ENCODE measurements around the gene B4GAT1.
"Not testable (repeated sequence)": the region's sequence is repeated elsewhere in the genome, so short reads cannot be mapped to it uniquely, and the experiment has no call there.

B4GAT1 gene

DNA sequence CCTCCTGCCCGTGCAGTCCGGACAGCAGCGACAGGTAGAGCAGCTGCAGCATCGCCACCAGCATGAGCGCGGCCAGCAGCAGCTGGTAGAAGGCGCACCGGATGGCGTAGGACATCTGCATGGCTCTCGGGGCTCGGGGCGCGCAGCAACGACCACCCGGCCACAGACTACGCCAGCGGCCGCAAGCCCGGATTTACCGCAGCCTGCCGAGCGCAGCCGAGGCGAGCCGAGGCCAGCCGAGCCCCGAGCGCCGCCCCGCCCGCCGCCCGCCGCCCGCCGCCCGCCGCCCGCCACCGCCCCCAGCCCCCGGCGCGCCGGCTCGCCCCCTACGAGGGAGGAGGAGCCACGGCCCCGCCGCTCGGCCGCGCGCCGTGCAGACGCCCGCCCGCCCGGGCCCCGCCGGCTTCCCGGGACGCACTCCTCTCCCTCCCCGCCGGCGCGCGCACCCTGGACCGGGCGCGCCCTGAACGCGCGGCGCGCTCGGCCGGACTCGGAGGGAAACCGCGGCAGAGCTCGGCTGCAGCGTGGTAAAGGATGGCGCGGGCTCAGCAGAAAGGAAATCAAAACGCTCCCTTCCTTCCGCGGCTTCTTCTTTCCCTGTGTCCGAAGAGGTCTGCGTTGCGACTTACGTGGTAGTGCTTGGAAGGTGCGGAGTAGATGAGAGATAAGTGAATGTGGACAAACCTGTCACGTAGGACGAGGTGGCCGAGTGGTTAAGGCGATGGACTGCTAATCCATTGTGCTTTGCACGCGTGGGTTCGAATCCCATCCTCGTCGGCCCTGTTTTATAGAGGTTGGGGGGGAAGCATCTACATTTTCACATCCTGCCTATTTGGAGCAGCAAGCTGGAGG lies at the start of gene B4GAT1:
Gene B4GAT1 (minus strand): TSS at position 205 of the 852 bp plus-strand sequence. CDS start 84 bp downstream, at position 121.
- Mint-ChIP-seq H3K9me3 (no peaks in the 10 kb centered on the region), H3K4me3 (peak within 1 kb of the TSS; percentile 97), H3K27me3 (peaks cover 3% of the 10 kb centered on the region), H3K4me1 (ENCODE audit: low read depth) (peaks cover 52% of the 10 kb centered on the region), H3K27ac (peak within 1 kb of the TSS; percentile 99), H3K36me3 (ENCODE audit: low read depth) (peaks cover 23% of the 10 kb centered on the region)
- DNase-seq, result peak; percentile 92

DNA sequence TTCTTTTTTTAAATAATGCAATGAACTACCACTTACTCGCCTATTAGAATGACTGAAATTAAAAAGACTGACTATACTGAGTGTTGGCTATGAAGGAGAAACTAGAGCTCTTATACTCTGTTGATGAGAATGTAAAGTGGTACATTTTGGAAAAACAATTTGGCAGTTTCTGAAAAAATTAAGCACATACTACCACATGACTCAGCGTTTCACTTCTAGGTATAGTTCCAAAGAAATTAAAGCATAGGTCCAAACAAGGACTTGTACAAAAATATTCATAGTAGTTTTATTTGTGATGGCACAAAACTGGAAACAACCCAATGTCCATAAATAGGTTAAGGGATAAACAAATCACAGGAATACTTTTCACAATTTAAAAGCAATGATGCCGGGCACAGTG lies 46.5 kb upstream of the B4GAT1 start:
- no peaks in the 10 kb centered on the region for H3K4me1 Mint-ChIP-seq (ENCODE audit: low read depth)
- no peak overlapping the region for H3K4me3 Mint-ChIP-seq
- H3K27me3 Mint-ChIP-seq, result peaks cover 5% of the 10 kb centered on the region
- H3K9me3 Mint-ChIP-seq, result no peaks in the 10 kb centered on the region
- no peaks in the 10 kb centered on the region for H3K36me3 Mint-ChIP-seq (ENCODE audit: low read depth)
- no peak overlapping the region for H3K27ac Mint-ChIP-seq
- DNase-seq, result no peak

DNA sequence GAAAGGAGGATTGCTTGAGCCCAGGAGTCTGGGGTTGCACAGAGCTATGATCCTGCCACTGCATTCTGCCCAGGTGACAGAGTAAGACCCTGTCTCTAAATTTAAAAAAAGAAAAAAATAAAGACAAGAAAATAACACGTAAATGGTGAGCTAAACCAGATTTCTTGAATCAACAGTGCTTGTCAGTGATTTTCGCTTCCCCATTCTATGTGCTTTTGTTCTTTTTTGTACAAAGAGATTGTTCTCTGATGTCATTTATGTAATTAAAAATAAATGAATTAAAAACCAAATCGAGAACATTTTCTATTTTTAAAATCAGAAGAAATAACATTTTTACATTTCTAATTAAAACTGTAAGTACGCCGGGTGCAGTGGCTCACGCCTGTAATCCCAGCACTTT lies 43.9 kb upstream of the B4GAT1 start:
- Mint-ChIP-seq H3K27ac (no peak overlapping the region), H3K4me1 (ENCODE audit: low read depth) (peaks cover 3% of the 10 kb centered on the region), H3K27me3 (peaks cover 3% of the 10 kb centered on the region), H3K36me3 (ENCODE audit: low read depth) (no peaks in the 10 kb centered on the region), H3K4me3 (no peak overlapping the region), H3K9me3 (no peaks in the 10 kb centered on the region)
- DNase-seq, result no peak

DNA sequence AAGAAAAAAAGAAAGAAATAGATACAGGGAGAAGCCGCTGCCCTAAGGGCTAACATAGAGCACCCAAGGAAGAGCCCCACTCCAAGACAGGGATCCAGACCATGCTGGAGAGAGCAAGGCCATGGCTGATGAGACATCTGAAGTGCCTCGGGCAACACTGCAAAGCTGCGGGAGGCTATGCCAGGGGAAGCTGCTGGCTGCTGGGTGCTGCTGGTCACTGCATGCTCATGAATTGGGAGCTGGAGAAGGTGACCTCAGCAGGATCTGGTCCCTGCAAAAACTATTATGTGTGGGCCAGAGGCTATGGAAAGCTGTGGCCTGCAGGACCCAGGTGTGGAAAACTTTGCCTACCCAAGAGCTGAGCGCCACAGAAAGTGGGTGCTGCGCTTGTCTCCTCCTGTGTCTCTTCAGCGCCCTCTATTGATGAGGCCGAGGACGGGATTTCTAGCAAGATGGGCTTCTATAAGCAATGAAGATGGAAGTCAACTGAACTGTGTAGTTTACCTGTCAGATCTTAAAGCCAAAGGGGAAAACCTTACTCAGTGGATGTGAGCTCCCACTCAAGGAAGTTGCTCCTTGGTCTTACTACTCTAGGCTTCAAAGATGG lies 41.5 kb upstream of the B4GAT1 start:
- Mint-ChIP-seq H3K9me3 (no peaks in the 10 kb centered on the region), H3K36me3 (ENCODE audit: low read depth) (no peaks in the 10 kb centered on the region), H3K27me3 (peaks cover 3% of the 10 kb centered on the region), H3K4me3 (no peak overlapping the region), H3K27ac (no peak overlapping the region), H3K4me1 (ENCODE audit: low read depth) (peaks cover 7% of the 10 kb centered on the region)
- peak; percentile 67 for DNase-seq

DNA sequence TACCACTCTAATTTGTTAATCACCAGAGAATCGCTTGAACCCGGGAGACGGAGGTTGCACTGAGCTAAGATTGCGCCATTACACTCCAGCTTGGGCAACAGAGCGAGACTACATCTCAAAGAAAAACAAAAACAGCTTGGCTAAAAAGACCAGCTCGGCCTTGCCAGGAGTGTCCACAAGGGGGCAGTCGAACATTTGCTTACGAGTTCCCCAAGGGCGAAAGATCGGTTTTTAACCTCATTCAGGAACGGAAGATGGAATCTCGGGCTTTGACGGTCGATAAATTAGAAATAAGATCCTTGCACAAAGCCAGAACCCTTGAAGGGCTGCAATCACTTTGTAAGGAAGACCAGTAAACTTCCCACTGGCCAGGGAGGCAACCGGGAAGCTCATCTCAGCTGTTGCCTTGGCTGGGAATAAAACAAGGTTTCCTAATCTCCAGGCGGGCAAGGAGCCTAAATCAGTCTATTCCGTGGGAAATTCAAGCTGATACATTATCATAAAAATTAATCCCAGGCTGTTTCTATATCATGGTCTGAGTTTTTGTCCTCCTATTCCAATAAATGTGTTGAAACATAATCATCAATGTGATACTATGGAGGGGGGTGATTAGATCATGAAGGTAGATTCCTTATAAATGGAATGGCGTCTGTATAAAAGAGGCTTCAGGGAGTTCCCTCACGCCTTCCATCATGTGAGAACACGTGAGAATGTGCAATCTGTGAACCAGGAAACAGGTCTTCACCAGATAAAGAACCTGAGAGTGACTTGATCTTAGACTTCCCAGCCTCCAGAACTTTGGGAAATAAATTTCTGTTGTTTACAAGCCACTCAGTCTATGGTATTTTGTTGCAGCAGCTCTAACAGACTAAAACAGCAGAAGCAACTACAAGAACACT lies 39.0 kb upstream of the B4GAT1 start:
- peaks cover 7% of the 10 kb centered on the region for H3K4me1 Mint-ChIP-seq (ENCODE audit: low read depth)

DNA sequence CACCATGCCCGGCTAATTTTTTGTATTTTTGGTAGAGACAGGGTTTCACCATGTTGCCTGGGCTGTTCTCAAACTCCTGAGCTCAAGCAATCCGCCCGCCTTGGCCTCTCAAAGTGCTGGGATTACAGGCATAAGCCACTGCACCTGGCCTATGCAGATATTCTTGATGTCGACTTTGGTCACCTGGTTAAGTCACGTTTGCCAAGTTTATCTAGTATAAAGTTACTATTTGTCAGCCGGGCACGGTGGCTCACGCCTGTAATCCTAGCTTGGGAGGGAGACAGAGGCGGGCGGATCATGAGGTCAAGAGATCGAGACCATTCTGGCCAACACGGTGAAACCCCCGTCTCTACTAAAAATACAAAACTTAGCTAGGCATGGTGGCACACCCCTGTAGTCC lies 36.9 kb upstream of the B4GAT1 start:
- not testable (repeated sequence) for DNase-seq; H3K36me3 Mint-ChIP-seq (ENCODE audit: low read depth); H3K9me3 Mint-ChIP-seq; H3K4me1 Mint-ChIP-seq (ENCODE audit: low read depth); H3K27me3 Mint-ChIP-seq; H3K4me3 Mint-ChIP-seq; H3K27ac Mint-ChIP-seq

More for the DNA sequence above, 39.0 kb upstream of the B4GAT1 start:
- no peak overlapping the region for H3K27ac Mint-ChIP-seq
- no peaks in the 10 kb centered on the region for H3K27me3 Mint-ChIP-seq
- H3K36me3 Mint-ChIP-seq (ENCODE audit: low read depth), result no peaks in the 10 kb centered on the region
- peak overlapping the region; percentile 49 for H3K4me3 Mint-ChIP-seq
- peak; percentile 86 for DNase-seq
- no peaks in the 10 kb centered on the region for H3K9me3 Mint-ChIP-seq

DNA sequence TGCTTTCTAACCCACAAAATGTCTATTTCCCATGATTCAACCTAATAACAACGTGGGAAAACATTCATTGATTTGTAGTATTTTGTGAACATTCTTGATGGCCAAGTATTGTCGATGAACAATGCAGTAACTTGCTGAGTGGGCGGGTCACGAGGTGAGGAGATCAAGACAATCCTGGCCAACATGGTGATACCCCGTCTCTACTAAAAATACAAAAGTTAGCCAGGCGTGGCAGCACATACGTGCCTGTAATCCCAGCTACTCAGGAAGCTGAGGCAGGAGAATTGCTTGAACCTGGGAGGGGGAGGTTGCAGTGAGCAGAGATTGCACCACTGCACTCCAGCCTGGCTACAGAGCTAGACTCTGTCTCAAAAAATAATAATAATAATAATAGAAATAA lies 32.8 kb upstream of the B4GAT1 start:
- H3K36me3 Mint-ChIP-seq (ENCODE audit: low read depth); H3K27me3 Mint-ChIP-seq; H3K27ac Mint-ChIP-seq; DNase-seq; H3K4me1 Mint-ChIP-seq (ENCODE audit: low read depth); H3K4me3 Mint-ChIP-seq; H3K9me3 Mint-ChIP-seq: not testable (repeated sequence)

DNA sequence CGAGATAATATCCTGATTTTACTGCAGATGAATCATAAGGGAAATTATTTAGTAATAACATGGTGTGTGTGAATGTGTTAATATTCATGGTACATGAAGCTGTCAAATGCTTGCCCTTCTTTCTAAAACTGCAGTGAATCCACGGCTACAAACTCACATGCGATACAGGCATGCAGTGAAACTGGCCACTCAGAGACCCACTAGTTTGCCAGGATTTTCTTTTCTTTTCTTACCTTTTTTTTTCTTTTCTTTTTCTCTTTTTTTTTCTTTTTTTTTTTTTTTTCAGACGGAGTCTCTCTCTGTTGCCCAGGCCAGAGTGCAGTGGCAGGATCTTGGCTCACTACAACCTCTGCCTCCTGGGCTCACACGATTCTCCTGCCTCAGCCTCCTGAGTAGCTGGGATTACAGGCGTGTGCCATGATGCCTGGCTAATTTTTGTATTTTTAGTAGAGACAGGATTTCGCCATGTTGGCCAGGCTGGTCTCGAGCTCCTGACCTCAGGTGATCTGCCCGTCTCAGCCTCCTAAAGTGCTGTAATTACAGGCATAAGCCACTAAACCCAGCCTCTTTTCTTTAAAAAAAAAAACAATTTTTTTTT lies 26.4 kb upstream of the B4GAT1 start:
- H3K27me3 Mint-ChIP-seq, DNase-seq, H3K27ac Mint-ChIP-seq, H3K9me3 Mint-ChIP-seq, H3K4me3 Mint-ChIP-seq: not testable (repeated sequence)
- peaks cover 19% of the 10 kb centered on the region for H3K36me3 Mint-ChIP-seq (ENCODE audit: low read depth)
- H3K4me1 Mint-ChIP-seq (ENCODE audit: low read depth), result peaks cover 25% of the 10 kb centered on the region

DNA sequence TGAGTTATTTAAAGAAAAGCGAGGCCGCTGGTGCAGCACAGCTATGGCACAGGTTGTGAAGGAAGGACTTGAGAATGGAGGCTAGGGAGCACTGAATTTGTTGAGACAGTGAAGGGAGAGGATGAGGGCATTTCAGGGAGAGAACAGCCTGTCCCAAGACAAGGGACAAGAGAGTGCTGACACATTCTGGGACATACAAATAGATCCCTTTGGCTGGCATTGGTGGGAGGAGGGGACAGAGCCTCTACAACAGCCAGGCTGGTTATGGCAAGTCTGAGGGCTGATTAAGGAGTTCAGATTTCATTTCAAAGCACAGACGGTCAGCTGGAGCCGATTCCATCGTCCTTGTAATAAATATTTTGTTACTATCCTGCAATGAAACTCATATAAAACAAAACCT lies 25.8 kb upstream of the B4GAT1 start:
- H3K27ac Mint-ChIP-seq, result no peak overlapping the region
- H3K27me3 Mint-ChIP-seq, result no peaks in the 10 kb centered on the region
- no peaks in the 10 kb centered on the region for H3K9me3 Mint-ChIP-seq
- H3K4me1 Mint-ChIP-seq (ENCODE audit: low read depth), result peaks cover 25% of the 10 kb centered on the region
- peaks cover 24% of the 10 kb centered on the region for H3K36me3 Mint-ChIP-seq (ENCODE audit: low read depth)
- DNase-seq, result no peak
- H3K4me3 Mint-ChIP-seq, result no peak overlapping the region

DNA sequence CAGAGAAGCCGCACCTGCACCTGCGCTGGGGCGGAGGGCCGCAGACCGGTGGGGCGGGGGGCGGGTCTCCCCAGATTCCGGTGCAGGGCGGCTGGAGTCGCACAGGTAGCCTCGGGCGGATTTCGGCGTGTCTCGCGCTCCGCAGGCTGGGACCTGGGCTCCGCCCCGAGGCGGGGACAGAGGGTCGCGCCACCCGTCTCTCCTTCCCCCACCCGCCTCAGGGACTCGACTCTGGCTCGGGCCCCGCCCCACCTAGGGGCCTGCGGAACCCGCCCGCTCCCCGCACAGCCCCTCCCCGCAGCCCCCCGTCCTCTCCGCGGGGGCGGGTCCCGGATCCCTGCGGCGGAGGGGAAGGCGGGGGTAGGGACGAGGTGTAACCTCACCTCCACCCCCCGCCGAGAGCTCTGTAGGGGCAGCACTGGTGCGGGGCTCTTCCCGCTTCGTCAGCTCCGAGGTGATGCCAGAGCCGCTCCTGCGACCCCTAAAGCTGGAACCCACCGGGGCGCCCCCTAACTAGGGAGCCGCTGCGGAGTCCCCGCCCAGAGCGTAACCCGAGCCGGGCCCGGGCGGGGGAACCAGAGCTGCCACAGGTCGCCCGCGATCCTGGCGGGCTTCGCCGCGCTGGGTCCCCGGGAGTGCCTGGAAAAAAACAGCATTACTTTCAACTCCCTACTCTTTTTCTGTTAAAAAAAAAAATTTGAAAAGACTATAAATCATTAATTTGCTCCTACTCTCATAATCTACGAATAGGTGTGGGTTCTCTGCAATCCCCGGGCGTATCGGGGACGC lies 24.4 kb upstream of the B4GAT1 start, which contains the start of gene SLC29A2:
Gene SLC29A2 (minus strand): TSS at position 134 of the 789 bp plus-strand sequence. CDS start 169 bp downstream, outside the sequence.
- peak within 1 kb of the TSS; percentile 92 for H3K27ac Mint-ChIP-seq
- peak within 1 kb of the TSS; percentile 92 for H3K4me3 Mint-ChIP-seq
- H3K9me3 Mint-ChIP-seq, result no peaks in the 10 kb centered on the region
- H3K4me1 Mint-ChIP-seq (ENCODE audit: low read depth), result peaks cover 25% of the 10 kb centered on the region
- H3K27me3 Mint-ChIP-seq, result no peaks in the 10 kb centered on the region
- peak; percentile 89 for DNase-seq
- H3K36me3 Mint-ChIP-seq (ENCODE audit: low read depth), result peaks cover 38% of the 10 kb centered on the region

DNA sequence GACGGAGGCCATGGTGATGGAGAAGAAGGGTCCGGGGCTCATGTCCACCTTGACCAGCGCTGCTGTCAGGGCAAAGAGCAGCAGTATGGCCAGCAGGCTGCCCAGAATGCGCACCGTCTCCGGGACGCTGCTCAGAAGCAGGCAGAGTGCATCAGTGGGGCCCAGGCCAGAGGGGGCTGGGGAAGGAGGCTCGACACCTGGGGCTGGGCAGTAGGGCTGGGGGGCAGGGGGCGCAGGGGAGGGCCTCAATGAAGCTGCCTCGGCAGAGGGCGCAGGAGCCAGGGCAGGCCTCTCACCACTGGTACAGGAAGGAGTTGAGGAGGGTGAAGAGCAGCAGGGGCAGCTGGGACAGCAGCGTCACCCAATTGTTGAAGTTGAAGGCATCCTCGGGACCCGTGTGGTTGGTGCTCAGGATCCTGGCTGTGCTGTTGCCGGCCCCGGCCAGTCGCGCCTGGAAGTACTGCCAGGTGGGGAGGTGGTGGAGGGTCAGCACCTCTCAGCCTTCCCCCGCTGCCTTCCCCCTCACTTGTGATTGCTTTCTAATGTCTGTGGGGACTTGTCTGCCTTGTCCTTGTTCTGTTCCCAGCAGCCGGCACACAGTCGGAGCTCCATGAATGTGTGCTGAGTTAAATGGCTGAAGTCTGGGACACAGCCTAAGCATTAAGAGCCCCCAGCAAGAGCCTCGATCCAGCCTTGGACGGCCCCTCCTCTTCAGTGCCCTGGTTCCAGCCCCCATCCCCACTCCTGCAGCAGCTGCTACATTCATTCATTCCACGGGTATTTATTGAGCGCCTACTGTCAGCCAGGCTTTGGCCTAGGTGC lies 21.9 kb upstream of the B4GAT1 start:
- Mint-ChIP-seq H3K4me1 (ENCODE audit: low read depth) (peaks cover 25% of the 10 kb centered on the region), H3K27me3 (no peaks in the 10 kb centered on the region), H3K4me3 (peak overlapping the region; percentile 92), H3K36me3 (ENCODE audit: low read depth) (peaks cover 59% of the 10 kb centered on the region), H3K9me3 (no peaks in the 10 kb centered on the region), H3K27ac (peak overlapping the region; percentile 74)
- DNase-seq, result no peak

DNA sequence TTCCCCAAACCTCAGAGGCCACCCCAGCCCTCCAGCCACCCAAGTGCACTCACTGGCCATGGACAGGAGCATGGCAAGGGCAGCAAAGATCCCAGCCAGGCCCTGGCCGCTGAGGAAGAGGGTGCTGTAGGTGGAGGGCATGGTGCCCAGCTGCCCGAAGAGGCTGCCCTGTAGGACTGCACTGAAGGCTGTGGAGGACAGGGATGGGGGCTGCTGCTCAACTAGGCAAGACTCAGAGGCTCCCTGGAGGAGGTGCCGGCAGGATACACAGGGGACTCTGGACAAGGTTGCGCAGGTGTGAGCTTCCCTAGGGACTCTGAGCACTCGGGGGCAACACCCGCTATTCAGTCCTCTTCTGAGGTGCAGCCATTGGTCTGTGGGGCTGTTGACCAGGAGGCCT lies 21.1 kb upstream of the B4GAT1 start:
- Mint-ChIP-seq H3K36me3 (ENCODE audit: low read depth) (peaks cover 67% of the 10 kb centered on the region), H3K4me3 (no peak overlapping the region), H3K9me3 (no peaks in the 10 kb centered on the region), H3K4me1 (ENCODE audit: low read depth) (peaks cover 25% of the 10 kb centered on the region), H3K27ac (peak overlapping the region; percentile 19), H3K27me3 (no peaks in the 10 kb centered on the region)
- no peak for DNase-seq

All from activated T-cell treated with anti-CD3 and anti-CD28 coated beads, Interleukin-2, amount 50 U/mL, for 24 hours (primary cell).